HG03175 (cell line): ENCODE results near the gene DOCK4.

ENCODE experiments used
- ATAC-seq: cut with Tn5 transposase; IDR thresholded peaks from one replicate; pipeline ENCODE4 v1.9.1; 2021; ENCODE audit warnings: mild to moderate bottlenecking, moderate library complexity; ENCODE audit not compliant: unreplicated experiment

DOCK4 gene

DNA sequence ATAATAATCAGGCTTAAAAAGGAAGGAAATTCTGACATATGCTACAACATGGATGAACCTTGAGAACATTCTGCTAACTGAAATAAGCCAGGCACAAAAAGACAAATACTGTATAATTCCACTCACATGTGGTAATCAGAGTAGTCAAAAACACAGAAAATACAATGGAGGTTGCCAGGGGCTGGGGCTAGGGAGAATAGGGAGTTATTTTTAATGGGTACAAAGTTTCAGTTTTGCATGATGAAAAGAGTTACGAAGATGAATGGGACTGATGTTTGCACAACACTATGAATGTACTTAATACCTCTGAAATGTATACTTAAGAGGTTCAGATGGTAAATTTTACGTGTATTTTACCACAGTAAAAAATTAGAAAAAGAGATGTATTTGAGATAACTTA is 145.6 kb downstream of the DOCK4 start:
- no peak for ATAC-seq

DNA sequence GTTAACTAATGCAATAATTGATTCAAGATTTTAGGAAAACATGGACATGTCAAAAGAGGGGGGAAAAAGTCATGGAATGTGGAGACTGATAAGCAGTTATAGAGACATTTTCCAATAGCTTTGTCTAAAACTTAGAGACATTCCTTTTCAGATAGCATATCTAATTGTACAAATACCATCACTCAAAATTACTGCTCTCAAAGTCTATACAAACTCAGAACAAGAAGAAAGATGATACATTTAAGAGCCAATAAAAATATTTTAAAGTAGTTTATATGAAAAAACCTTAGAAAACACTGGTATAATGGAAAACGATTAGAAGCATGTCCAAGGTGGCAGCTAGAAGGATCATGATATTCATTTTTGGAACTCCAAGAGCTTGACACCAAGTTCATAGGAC is 146.5 kb downstream of the DOCK4 start:
- ATAC-seq, result no peak

DNA sequence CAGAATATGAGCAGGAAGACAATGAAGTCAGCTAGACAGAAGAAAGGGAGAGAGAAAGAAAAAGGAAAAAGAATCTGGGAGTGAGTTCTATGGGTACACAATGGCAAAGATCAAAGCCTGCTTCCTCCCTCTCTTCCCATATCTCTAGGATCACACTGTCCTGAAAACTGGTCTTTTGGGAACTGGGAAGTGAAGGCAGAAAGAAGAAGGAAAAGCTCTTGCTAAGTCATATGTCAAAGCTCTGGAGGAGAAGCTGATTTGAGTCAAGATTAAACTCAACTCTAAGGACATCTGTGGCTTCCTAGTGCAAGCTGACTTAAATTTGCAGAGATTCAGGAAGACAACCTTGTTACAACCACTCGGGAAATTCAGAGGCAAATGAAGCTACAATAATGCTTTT is 147.5 kb downstream of the DOCK4 start:
- ATAC-seq, result no peak

DNA sequence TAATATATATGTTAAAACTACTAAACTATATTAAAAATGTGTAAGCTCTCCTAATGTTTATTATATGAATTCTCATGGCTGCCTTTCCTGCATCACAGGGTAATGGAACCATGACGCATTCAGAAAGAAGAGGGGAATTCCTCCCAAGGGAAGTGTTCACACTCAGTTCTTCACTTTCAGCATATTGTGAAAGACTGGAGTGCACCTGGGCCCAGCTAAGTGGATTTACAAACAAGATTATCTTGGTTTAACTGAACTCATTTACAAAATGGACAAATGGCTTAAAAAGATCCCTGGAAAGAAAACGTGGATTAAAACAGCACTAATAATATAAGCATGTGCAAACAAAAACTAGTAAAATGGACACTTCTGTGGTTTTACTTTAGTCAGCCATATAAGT is 149.8 kb downstream of the DOCK4 start:
- ATAC-seq, result no peak

DNA sequence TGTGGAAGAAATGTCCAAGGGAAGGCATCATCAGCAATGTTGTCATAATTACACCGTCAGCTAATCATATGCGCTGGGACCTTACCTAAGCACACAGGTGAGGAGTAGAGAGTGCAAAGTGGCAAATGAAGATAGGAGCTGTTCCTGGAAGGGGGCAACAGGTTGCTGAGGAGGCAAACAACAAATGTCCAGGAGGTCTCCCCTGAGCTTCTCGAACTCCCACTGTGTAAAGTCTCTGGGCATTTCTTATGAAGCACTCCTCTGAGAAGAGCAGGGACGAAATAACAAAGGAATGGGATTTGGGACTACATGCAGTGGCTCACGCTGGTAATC is 152.5 kb downstream of the DOCK4 start:
- ATAC-seq, result no peak

DNA sequence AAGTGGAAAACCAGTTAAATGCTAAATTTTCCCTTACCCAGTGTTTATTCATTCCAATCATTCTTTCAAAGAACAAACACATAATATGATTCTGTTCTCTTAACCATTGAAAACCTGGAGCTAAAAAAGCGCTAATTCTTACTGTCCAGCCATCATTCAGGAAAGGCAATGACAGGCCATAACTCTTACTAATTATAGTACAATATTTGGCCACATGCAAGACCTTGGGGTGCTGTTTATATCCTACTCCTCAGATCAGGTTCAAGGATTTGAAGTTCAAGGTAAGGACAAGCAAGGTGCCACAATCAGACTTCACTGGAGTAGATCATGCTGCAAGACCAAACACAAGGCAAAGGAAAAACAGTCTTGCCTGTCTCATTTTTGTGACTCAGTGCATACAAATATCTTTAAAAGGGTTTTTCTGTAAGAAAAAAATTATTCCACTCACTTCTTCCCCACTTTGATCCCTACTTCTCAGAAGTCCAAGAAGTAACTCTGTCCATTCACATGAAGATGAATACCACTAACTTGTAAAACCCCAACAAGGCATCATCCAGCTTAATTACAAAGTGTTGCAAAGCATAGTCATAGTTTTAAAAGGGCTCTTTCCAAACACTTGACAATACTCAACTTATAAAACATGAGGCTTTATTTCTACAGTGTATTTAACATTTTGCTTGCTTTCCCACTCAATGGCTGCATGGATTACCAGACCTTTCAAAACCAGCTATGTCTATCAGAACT is 153.0 kb downstream of the DOCK4 start:
- no peak for ATAC-seq

DNA sequence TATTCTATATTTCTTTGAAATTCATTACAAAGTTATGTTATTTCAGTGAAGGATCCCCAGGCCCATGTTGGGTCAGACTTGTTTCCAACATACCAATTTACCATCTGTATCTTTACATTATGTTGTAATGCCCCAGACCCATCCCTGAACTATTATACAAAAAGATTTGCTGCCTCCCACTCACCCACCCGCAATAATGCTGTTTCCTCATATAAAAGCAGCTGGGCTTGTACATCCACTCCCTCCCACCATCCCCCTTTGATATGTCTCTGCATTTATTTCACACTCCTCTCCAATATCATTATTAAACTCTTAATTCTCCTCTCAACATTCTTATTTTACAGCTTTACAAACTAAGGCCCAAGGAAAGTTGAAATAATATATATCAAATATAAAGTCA is 153.7 kb downstream of the DOCK4 start:
- ATAC-seq, result no peak

DNA sequence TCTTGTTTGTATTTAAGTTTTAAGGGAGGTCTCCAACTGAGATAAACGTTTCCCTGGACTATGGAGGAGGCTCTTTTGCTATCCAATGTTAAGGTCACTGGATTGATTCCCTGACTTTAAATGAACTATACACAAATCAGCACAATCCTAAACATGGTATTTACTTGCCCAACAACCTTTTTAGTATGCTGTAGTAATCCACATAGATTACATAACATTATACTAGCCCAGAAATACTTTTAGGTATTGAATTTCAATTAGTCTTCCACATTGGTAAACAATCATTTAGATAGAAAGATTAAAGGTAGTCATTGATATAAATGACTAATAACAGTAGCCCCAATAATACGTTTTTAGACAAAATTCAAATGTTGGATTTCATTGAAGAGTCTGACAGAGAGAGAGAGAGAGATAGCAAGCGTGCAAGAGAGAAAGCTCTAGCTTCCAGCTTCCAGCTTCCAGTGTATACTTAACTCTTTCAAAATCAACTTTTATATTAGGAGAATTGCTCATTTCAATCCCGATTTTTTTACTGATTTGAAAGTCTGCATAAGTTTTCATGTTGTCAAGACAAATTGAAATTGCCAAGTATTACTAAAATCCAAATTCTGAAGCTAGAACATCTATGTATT is 155.8 kb downstream of the DOCK4 start:
- ATAC-seq, result no peak

DNA sequence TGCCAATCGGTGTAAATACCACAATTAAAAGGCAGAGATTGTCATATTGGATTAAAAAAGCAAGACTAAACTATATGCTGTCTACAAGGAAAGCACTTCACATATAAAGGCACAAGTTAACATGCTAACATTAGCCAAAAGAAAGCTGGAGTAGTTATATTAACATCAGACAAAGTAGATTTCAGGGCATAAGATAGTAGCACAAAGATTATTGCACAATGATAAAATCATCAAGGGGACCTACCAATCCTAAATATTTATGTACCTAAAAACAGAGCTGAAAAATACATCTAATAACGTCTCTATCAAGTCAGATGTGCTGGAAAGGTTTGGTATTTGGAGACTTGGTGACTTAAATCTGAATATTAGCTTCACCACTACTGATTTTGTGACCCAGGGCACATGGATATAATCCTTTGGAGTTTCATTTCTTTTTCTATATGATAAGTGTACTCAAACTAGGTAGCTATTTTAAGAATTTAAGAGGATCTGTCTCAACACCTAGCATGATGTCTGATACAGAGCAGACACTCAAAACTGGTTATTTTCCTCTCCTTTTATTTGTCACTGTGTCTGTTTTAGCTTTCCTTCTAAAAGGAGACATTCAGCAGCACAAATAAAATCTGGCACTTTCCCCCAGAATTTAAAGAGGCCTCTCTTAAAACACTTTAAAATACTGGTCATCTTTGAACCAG is 156.5 kb downstream of the DOCK4 start:
- ATAC-seq, result no peak

DNA sequence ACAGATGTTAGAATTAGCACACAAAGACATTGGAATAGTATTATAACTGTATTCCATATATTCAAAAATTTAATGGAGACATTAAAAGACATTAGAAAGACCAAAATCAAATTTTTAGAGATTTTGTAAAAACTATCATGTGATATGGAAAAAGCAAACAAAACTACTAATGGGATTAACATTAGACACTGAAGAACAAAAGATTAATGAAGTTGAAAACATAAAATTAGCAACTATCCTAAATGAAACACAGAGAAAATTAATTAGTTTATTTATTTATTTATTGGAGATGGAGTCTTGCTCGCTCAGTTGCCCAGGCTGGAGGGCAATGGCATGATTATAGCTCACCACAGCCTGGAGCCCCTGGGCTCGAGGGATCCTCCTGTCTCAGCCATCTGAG is 158.8 kb downstream of the DOCK4 start:
- no peak for ATAC-seq

DNA sequence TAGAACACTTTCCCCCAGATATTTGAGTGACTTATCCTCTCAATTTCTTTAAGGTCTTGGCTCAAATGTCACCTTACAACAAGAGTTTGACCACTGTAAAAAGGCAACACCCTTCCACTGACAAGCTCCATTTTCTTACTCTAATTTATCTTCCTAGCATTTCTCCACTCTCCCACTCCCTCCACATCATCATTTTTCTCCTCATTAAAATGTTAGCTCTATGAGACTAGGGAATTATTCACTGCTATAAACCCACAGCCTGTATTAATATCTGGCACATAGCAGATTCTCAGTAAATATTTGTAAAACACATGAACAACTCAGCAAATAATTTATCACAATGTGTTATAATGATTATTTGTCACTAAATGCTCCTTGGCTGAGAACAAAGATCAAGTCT is 161.0 kb downstream of the DOCK4 start:
- no peak for ATAC-seq

DNA sequence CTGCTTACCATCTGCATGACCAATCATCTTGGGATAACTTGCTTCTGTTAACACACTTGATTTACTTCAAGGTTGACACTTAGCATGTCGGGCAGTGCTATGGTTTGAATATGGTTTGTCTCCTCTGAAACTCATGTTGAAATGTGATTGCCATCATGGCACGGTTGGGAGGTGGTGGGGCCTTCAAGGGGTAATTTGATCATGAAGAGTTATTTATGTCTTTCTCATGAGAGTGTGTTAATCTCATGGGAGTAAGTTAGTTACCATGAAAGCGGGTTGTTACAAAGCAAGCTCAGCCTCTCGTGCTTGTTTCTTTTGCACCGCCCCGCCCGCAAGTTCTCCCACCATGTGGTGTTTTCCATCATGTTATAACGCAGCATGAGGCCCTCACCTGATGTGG is 163.6 kb downstream of the DOCK4 start:
- no peak for ATAC-seq

DNA sequence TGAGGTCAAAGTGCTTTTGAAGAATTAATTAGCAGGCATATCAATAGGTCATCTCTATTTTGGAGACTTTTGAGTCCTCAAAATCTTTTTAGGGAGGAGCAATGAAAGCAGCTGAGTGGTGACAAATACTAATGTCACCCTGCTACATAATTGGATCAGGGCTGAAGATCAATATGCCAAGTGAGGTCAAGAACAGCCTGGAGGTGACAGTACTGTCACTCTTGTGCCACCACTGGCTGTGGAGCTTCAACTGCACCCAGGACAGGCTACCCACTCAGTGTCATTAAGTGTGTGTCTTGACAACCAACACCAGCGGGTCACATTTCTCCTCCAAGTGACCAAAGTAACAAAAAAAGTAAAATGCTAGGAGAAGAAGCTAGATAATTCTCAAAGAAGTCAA is 167.8 kb downstream of the DOCK4 start:
- no peak for ATAC-seq

DNA sequence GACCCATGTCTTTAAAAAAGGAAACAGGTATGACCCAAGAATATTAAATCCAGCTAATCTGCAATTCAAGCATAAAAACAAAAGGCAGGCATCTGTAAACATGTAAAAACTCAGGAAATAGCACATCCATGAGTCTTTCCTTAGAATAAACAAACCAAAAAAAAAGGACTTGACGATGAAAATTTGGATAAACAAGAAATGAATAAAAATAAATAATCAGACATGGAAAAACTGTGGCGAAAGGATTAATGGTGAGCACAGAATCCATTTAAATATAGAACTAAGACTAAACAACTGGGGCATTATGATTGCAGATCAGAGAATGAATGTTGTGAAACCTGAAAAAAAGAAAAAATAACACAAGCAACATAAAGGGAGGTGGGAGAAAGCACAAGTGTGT is 170.1 kb downstream of the DOCK4 start:
- ATAC-seq, result no peak

DNA sequence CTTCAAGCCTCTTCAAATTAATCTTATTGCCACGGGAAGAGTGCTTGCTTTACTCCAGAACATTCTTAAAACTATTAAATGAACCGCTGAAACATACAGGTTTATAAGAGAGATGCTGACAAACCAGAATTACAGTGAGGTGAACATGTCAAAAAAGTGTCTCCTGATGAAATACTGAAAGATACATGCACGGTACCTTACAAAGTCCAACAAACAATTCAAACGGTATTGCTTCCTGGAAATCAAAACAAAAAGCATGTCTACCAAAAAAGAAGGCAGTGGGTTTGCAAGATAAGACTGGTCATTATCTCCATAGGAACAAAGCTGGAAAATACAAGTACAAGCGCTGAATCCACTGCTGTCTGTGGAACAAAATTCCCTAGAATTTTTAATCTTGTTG is 174.5 kb downstream of the DOCK4 start:
- ATAC-seq, result no peak

DNA sequence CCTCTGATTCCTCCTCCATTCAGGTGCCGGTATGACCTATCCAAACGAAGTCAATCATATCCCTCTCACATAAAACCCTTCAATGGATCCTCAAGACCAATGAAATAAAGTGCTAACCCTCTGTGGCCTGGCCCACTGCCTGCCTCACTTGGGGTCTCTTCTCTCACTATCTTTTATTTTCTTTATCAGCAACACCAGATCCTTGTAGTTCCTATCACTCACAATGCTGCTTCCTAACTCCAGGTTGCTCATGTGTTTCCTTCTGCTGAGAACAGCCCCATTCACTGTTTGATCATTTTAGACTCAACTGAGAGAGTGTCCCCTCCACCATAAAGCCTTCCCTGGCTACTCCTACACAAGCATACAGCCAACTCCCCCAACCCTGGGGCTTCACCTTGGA is 180.6 kb downstream of the DOCK4 start:
- ATAC-seq, result no peak

DNA sequence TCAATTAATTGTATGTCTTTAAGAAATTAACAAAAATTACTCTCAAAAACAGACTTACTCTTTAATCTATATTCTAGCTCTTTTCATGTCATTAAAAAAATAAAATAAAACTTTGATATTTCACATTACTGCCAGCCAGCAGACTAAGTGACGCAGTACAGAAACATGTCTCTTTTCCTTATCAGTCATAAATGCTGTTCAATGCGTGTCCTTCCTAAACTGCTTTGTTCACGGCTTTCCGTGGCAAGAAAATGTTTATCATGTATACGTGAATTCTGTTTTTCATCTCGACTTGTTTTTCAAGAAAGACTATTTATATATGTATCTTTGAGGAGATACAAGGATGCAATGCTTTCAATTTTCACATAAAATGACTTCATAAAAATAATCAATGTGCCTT is 182.4 kb downstream of the DOCK4 start:
- ATAC-seq, result no peak

DNA sequence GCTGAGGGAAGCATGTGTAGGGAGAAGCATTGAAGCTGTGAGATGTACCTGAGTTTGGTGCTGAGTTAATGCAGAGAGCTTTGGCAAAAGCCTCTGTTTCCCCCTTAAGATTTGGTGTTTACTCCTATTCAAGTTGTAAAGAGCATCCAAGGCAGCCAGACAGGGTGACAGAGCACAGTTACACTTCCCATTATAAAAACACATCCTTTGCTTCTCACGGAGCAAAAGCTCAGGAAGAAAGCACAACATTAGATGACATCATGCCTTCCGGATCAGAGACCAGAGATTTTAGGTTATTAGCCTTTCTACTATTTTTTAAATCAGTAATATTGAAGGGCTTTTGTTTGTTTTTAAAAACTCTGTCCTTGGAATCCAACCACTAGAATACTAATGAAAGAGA is 182.9 kb downstream of the DOCK4 start:
- ATAC-seq, result no peak

DNA sequence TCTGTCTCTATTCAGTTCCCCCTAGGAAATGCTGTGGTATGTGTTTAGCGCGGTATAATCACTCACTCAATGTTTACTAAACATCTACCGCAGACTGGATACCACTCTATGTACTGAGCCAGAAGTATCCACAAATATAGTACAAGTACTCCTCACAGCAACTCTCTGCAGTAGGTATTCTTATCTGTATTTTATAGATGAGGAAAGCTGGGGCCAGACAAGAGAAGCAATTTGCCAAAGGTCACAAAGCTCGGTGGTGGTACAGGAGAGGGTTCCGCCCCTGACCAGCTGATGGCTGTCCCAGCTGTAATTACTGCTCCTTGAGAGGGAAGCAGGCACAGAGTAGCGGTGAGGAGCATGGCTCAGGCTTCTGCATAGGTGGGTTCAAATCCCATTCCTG is 184.1 kb downstream of the DOCK4 start:
- ATAC-seq, result no peak

DNA sequence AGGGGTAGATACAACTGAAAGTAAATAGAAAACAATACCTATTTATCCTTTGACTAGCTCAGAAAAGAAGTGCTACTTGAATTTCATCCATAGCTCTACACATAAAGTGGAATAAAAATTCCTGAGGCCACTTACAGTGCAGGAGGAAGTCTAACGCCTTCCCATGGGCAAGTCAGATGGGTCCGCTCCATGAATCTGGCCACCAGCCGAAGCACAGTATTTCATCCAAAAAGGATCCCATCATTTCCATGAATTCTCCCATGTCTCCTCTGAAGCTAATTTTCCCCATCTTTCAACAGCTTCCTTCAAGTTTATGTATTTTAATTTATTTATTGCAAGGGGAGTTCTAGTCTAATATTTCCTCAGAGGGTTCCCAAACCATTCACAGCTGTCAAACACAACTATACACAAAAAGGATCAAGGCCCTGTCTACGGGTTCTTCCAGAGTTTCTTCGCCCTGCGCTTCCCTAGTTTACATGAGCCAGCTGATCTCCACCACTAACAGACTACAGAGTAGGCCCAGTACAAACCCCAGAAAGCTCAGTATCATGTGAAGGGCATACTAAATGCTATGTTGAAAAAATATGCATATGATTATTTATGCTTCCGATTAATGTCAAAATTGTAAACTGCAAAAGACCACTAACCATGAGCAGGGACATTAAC is 184.7 kb downstream of the DOCK4 start:
- no peak for ATAC-seq

DNA sequence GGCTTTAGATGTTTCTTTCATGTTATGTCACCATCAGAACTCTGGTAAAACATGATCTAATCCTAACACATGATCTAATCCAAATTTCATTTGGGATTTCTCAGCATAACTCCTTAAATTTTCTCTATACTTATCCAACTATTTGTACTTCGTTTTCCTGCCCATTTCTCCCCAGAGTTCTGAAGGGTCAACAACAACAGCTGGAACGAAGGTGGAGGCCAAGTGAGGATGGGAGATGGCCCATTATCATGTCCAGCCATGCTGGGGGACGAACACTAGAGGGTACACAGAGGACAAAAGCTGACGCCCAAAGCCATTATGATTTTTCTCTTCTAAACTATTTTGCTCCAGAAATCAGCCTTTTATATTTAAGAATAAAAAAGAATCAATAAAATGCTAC is 185.4 kb downstream of the DOCK4 start:
- ATAC-seq, result no peak

DNA sequence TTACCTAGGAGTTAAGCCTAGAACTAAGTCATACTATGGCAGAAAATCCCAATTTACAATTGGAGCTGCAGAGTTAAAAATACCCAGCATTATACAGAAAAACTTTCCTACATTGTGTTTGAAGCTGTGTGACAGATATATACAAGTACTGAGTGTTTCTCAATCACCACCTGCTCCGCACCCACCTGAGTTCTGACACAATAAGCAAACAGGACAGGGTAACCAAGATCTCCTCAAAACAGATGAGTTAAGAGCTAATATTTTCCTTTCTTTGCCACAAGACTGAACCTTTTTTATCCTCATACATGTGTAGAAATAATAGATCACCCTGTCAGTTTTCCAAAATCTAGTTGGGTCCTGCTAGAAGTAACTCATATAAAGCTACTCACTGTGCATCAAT is 186.3 kb downstream of the DOCK4 start:
- ATAC-seq, result no peak
